Measurements from ENCODE around the gene PRRC2B. TPM values are rescaled to one million over a fixed set of nuclear protein-coding genes. Genes with fewer than 3 reads are reported as not detected.
"Not testable (repeated sequence)": the region's sequence is repeated elsewhere in the genome, so short reads cannot be mapped to it uniquely, and the experiment has no call there.

PRRC2B gene
- polyA plus RNA-seq, 1 donor = 133 TPM

DNA sequence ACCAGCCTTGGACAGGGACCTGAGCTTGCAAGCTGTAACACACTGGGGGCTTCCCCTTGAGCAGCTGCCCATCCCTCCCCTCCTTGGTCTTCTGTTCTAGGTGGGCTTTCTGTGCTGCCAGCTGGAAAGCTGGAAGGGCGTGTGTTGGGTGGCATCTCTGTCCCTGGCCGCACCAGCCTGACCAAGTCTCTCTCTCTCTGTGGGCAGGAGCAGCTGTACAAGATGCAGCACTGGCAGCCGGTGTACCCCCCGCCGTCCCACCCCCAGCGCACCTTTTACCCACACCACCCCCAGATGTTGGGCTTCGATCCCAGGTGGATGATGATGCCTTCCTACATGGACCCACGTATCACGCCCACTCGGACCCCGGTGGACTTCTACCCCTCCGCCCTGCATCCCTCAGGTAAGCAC is 76.7 kb downstream of the PRRC2B start:
- no peak for DNase-seq (ENCODE audit: low read depth)

GRCh38 chr9:131472085-131472484 is 78.2 kb downstream of the PRRC2B start:
- not testable (repeated sequence) for DNase-seq (ENCODE audit: low read depth)

DNA sequence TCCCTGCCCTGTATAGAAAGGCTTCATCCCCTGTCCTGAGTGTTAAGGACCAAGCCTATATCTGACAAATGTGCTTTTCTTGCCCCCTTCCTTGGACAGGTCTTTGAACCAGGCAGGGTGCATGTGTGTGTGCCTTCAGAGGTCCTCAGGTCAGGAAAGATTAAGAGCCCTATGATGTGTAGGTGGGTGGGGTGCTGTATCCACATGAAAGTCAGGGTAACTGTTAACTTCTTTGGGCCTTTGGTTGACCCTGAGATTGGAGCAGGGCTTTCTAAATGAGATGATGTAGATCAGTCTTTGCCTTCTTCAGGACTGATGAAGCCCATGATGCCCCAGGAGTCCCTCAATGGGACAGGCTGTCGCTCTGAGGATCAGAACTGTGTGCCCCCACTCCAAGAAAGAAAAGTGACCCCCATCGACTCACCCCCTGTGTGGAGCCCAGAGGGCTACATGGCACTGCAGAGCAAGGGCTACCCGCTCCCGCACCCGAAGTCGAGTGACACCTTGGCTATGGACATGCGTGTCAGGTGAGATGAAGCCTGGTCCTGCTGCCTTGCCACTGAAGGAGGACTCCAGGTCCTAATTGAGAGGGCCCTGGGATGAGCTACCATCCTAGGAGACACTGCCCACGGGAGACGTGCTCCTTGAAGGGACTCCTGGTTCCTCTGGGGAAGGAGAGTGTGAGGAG is 79.5 kb downstream of the PRRC2B start:
- no peak for DNase-seq (ENCODE audit: low read depth)

DNA sequence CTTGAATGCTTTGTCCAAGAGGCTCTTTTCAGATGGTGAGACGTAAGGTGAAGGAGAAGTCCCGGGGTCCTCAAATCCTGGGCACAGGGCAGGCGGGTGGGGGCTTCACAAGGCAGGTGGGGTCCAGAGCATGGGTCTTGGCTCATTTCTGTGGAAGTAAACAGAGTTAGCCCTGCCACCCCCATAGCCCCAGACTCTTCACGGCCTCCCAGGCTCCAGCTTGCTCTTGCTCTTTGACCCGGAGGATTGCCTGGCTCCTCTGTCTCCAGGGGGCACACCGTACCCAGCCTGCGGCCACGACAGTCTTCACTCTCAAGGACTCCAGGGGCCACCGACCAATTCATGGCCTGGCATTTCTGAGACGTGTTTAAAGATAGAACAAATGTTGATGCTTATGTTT is 80.0 kb downstream of the PRRC2B start:
- DNase-seq (ENCODE audit: low read depth) = no peak

DNA sequence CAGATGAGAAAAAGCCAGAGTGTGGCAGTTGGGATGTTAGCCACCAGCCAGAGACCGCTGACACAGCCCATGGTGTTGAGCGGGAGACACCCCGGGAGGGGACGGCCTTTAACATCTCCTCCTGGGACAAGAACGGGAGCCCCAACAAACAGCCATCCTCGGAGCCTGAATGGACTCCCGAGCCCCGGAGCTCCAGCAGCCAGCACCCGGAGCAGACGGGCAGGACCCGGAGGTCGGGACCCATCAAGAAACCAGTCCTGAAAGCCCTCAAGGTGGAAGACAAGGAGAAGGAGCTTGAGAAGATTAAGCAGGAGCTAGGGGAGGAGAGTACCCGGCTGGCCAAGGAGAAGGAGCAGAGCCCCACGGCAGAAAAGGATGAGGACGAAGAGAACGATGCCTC is 80.8 kb downstream of the PRRC2B start:
- DNase-seq (ENCODE audit: low read depth) = no peak

DNA sequence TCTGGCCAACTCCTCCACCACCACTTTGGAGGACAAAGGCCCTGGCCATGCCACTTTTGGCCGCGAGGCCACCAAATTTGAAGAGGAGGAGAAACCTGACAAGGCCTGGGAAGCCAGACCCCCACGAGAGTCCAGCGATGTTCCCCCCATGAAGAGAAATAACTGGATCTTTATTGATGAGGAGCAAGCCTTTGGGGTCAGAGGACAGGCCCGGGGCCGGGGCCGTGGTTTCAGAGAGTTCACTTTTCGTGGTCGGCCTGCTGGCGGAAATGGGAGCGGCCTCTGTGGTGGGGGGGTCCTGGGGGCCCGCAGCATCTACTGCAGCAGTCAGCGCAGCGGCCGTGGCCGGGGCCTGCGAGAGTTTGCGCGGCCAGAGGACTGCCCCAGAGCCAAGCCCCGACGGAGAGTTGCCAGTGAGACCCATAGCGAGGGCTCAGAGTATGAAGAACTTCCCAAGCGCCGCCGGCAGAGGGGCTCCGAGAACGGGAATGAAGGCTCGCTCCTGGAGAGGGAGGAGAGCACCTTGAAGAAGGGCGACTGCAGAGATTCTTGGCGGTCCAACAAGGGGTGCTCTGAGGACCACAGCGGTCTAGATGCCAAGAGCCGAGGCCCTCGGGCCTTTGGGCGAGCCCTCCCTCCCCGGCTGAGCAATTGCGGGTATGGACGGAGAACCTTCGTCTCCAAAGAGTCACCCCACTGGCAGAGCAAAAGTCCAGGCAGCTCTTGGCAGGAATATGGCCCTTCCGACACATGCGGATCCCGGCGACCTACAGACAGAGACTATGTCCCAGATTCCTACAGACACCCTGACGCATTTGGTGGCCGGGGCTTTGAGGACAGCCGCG is 81.4 kb downstream of the PRRC2B start:
- DNase-seq (ENCODE audit: low read depth) = no peak

- no peak for DNase-seq (ENCODE audit: low read depth)
Observed at GRCh38 chr9:131475956-131476776, 82.3 kb downstream of the PRRC2B start.

GRCh38 chr9:131476777-131477345 is 83.0 kb downstream of the PRRC2B start:
- DNase-seq (ENCODE audit: low read depth) = no peak

- DNase-seq (ENCODE audit: low read depth) = no peak
Observed at GRCh38 chr9:131477367-131477766, 83.5 kb downstream of the PRRC2B start.

GRCh38 chr9:131477816-131478419 is 84.0 kb downstream of the PRRC2B start:
- no peak for DNase-seq (ENCODE audit: low read depth)

GRCh38 chr9:131478421-131478868 is 84.6 kb downstream of the PRRC2B start:
- DNase-seq (ENCODE audit: low read depth) = no peak

GRCh38 chr9:131478911-131479310 is 85.0 kb downstream of the PRRC2B start:
- no peak for DNase-seq (ENCODE audit: low read depth)

DNA sequence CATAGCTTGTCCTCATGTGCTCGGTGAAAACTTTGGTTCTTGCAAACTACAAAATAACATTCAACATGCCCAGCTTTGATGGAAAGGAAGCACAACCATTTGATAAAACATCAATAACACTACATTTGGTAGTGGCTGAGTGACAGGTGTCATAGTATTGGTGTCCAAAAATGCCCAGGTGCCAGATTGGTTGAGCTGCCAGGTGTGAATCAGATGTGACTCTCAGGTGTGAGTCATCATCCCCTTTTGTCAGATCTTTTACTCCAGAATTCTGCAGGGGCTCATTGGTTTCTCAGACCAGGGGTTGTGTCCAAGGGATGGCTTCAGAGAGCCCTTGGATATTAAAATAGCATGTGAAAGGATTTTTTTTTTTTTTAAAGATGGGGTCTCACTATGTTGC is 86.4 kb downstream of the PRRC2B start:
- DNase-seq (ENCODE audit: low read depth) = no peak

DNA sequence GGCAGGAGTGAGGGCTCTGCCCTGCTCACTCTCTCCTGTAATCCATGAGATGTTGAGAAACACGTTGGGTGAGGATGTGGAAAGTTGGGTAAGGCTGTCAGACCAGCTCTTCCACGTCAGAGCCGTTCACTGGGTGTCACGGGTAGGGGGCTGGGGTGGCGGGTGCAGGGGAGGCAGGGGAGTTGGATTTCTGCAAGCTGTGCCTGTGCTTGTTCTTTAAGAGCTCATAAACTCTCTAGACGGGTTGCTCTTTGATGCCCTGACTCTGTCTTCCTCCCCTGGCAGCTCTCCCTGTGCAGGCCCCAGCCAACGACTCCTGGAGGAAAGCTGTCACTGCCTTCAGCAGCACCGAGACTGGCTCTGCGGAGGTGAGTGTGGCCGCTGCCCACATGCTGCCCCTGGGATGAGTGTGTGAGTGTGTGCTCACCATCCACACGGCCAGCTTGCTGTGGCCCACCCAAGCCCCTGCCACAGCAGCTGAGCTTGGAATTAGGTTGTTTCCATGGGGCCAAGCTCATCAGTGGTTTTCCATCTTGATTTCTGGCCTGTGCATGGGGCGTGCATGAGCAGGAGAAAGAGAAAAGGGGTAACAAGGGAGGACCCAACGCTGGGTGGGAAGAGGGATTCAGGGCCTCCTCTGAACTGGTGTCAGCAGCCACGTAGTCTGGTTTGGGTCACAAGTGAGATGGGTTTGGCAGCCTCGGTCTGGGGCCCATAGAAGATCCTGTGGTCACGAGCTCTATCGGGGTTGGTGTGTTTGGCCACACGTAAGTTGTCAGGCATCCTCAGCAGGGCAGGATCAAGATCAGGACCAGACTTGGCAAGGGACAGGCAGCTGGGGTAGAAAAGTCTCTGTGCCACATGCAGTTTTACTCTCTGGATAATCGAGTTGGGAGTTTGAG is 87.8 kb downstream of the PRRC2B start:
- DNase-seq (ENCODE audit: low read depth) = no peak

DNA sequence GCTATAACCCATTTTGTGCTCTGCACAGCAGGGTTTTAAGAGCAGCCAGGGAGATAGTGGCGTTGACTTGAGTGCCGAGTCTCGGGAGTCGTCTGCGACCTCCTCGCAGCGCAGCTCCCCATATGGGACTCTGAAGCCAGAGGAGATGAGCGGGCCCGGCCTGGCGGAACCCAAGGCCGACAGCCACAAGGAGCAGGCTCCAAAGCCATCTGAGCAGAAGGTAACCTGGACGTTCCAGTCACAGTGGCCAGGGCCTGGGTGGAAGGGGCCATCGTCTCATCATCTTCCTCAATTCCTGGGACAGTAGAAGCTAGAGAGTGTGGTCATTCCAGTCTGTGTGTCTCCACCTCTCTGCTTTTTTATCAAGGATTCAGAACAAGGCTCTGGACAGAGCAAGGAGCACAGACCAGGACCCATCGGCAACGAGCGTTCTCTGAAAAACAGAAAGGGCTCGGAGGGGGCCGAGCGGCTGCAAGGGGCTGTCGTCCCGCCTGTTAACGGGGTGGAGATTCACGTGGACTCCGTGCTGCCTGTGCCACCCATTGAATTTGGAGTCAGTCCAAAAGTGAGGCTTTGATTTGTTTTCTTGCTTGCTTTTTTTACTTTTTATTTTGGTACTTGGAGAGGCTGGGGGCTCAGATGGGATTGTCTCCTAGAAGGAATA is 88.6 kb downstream of the PRRC2B start:
- DNase-seq (ENCODE audit: low read depth) = no peak

DNA sequence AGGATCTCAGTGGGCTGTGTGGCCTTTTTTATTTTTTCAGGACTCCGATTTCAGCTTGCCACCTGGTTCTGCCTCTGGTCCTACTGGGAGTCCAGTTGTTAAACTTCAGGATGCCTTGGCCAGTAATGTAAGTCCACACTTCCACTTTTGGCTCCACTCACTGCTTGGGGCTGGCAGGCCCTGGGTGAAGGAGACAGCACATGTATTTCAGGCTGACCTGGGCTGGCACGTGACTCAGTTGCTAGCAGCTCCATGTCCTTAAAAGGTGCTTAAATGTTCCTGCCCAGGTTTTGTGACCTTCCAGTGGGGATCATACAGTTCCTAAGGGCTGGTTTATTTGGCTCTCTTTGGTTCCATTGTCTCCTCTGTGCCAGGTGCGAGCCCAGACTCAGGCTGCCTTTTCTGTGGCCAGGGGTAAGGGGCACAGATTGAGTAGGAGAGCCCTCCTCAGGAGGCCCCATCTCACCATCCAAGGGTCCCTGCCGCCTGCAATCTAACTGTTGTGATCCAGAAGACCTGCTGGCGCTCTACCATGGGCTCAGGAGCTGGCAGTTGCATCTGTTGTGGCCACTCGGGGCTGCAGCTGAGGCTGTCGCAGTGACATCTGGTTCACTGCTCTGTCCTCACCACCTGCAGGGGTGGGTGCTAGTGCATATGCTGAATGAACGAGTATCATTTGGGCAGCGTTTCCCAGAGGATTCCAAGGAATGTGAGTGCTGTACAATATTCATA is 89.6 kb downstream of the PRRC2B start:
- DNase-seq (ENCODE audit: low read depth) = no peak

- DNase-seq (ENCODE audit: low read depth) = no peak
Observed at GRCh38 chr9:131484051-131484445, 90.2 kb downstream of the PRRC2B start.

- no peak for DNase-seq (ENCODE audit: low read depth)
Observed at GRCh38 chr9:131484560-131485185, 90.8 kb downstream of the PRRC2B start.

GRCh38 chr9:131485206-131485605 is 91.3 kb downstream of the PRRC2B start:
- no peak for DNase-seq (ENCODE audit: low read depth)
